Measurements from ENCODE around the gene STPG3. TPM values are rescaled to one million over a fixed set of nuclear protein-coding genes. Genes with fewer than 3 reads are reported as not detected.
"Not testable (repeated sequence)": the region's sequence is repeated elsewhere in the genome, so short reads cannot be mapped to it uniquely, and the experiment has no call there.

The STPG3 gene
- total and polyA plus RNA-seq, 9 of the 15 experiments (the other 6 are each of a cell fraction or from before 2014, with no cell fraction given): not detected

- WGBS (ENCODE audit: insufficient coverage, low coverage, missing lambda C conversion rate): 89% methylated on average over 9 of the region's 18 CpGs
- TF ChIP-seq CCNT2 (IDR thresholded peaks at IDR 0.05; ENCODE audit: borderline replicate concordance, extremely low read depth, insufficient read length, low read depth, low read length) (peak; percentile 4), ARID4B (CRISPR knock-in tag; IDR thresholded peaks at IDR 0.05) (peak; percentile 38; the same call in 1 of the 2 replicates), POLR2AphosphoS5 (IDR thresholded peaks at IDR 0.05; ENCODE audit: control insufficient read depth, insufficient read depth, low read depth, low read length) (0 out of 2 replicates have a peak, but pooled peaks have one; percentile 5), ZFX (CRISPR knock-in tag; IDR thresholded peaks at IDR 0.05) (peak; percentile 43), POLR2G (IDR thresholded peaks at IDR 0.05; ENCODE audit: low read depth, low read length) (peak; percentile 79), RBFOX2 (IDR thresholded peaks at IDR 0.05; ENCODE audit: low read depth, low read length) (peak; percentile 76), FIP1L1 (IDR thresholded peaks at IDR 0.05; ENCODE audit: low read depth, low read length, poor library complexity, severe bottlenecking) (peak; percentile 39), KDM5B (IDR thresholded peaks at IDR 0.05; ENCODE audit: insufficient replicate concordance, low read depth, low read length) (peak; percentile 5), PHF8 (IDR thresholded peaks at IDR 0.05; ENCODE audit: borderline replicate concordance, low read length) (peak; percentile 11; the same call in 1 of the 2 replicates)
- ATAC-seq; H3K9me1 ChIP-seq (ENCODE audit: control insufficient read depth, insufficient read depth, low read length); H2AFZ ChIP-seq (ENCODE audit: low read depth, low read length); H3K27ac ChIP-seq (ENCODE audit: extremely low read depth, low read depth, low read length); H3K4me3 ChIP-seq; H3K9me3 ChIP-seq (replicated peaks; ENCODE audit: control insufficient read depth, insufficient read depth, low read depth, low read length); H3K27me3 ChIP-seq (ENCODE audit: control insufficient read depth in 2 of 2, insufficient read depth in 2 of 2, low read length in 2 of 2); CTCF ChIA-PET (ENCODE audit: low intra/inter-chr PET ratio); DNase-seq (ENCODE audit: extremely low read depth in 1 of 4, low spot score in 3 of 4): not testable (repeated sequence)
- TSS peak; percentile 71 for BruUV-seq (replicated peaks)
- POLR2A ChIA-PET: interaction anchor here (0.6 to 6.5 kb wide), 19 partner anchors 11 to 869 kb away, joined by 3 to 221 read pairs (median 4); partner anchors contain the start of genes ANAPC2, CARD9, EXD3 and NELFB
- peaks cover 53% of the 10 kb centered on the region for H3K79me2 ChIP-seq (ENCODE audit: control insufficient read depth, insufficient read depth, low read length)
- intact Hi-C loops (cut with micrococcal nuclease): loop anchor here (5.0 to 10.0 kb wide), 2 partner anchors 59 to 458 kb away; partner anchors contain the start of gene NRARP
- peak overlapping the region; percentile 47 for H3K4me2 ChIP-seq (ENCODE audit: insufficient read depth, low read length)
- peaks cover 30% of the 10 kb centered on the region for H4K20me1 ChIP-seq (replicated peaks; ENCODE audit: control insufficient read depth, insufficient read depth, low read length)
- peak overlapping the region in 1 of 2 experiments; percentile 100; a peak in 2 of 4 replicates for H3K9ac ChIP-seq (ENCODE audit: insufficient read depth in 1 of 2, low read depth in 2 of 2, low read length in 2 of 2)
- peak; percentile 29 for FAIRE-seq
- peaks cover 30% of the 10 kb centered on the region for H3K36me3 ChIP-seq (ENCODE audit: control insufficient read depth, insufficient read depth, low read length)
- in situ Hi-C loops (cut with MboI): loop anchor here (25.0 kb wide), 1 partner anchor 456 kb away; the partner anchor contains the start of genes CCDC183 and TMEM141
- H3K4me1 ChIP-seq (replicated peaks in 1 of 2; ENCODE audit: control insufficient read depth in 2 of 2, insufficient read depth in 2 of 2, low read length in 2 of 2): peaks cover 24 to 85% of the 10 kb centered on the region in 2 experiments; a peak in 4 of 5 replicates
Measured at GRCh38 chr9:137243266-137243625, 7.8 kb upstream of the STPG3 start.
